PC-3 (cell line): ENCODE results near the gene GTPBP1. TPM values are rescaled to one million over a fixed set of nuclear protein-coding genes. Genes with fewer than 3 reads are reported as not detected.

Source experiments
- ATAC-seq: fragments of 200-7000 bp; cut with Tn5 transposase; 2 replicates; pipeline ENCODE4 v1.9.1; 2020; ENCODE audit warnings: mild to moderate bottlenecking, moderate library complexity
- BruUV-seq: library from RNA; stranded (reverse); fragments of 400-500 nt; replicated peaks from 2 replicates; lab custom pipeline; 2021; lab: Mats Ljungman, UMichigan
- CTCF ChIA-PET: fragments of 300-600 bp; sonication (Branson Sonifier 250); formaldehyde crosslinking; loops from one replicate; lab custom pipeline; 2022; ENCODE audit warnings: antibody characterized with exemption; lab: Charles Lee
- POLR2A ChIA-PET: fragments of 300-600 bp; sonication (Branson Sonifier 250); formaldehyde crosslinking; loops from one replicate; lab custom pipeline; 2022; ENCODE audit warnings: antibody characterized with exemption; ENCODE audit not compliant: unreplicated experiment; lab: Charles Lee
- DNase-seq: peaks from one replicate; pipeline ENCODE4 v3.0.0-alpha.2; 2015
- H2AFZ ChIP-seq: fragments of 300-600 bp; sonication (generic); 2 replicates; pipeline ENCODE4 v1.6.0; 2016; ENCODE audit warnings: antibody characterized with exemption, low read length
- H3F3A ChIP-seq: fragments of 300-600 bp; sonication (generic); one replicate; pipeline ENCODE4 v1.6.0; 2017; ENCODE audit warnings: antibody characterized with exemption, low read length, control low read depth, mild to moderate bottlenecking; ENCODE audit not compliant: unreplicated experiment
- H3K27ac ChIP-seq: fragments of 300-600 bp; sonication (generic); 2 replicates; pipeline ENCODE4 v1.5.1; 2016; ENCODE audit warnings: mild to moderate bottlenecking, low read length
- H3K27me3 ChIP-seq: fragments of 300-600 bp; sonication (generic); 2 replicates; pipeline ENCODE4 v1.6.1; 2016; ENCODE audit warnings: low read length, mixed read lengths
- H3K36me3 ChIP-seq: fragments of 300-600 bp; sonication (generic); 2 replicates; pipeline ENCODE4 v1.6.1; 2016; ENCODE audit warnings: low read depth, mixed run types, low read length, mixed read lengths
- H3K4me1 ChIP-seq: fragments of 300-600 bp; sonication (generic); 2 replicates; pipeline ENCODE4 v1.5.1; 2016; ENCODE audit warnings: low read length; ENCODE audit not compliant: insufficient read depth
- H3K4me2 ChIP-seq: fragments of 300-600 bp; sonication (generic); 2 replicates; pipeline ENCODE4 v1.6.0; 2016; ENCODE audit warnings: low read length
- H3K4me3 ChIP-seq: fragments of 300-600 bp; sonication (generic); 2 replicates; pipeline ENCODE4 v1.5.1; 2016; ENCODE audit warnings: mild to moderate bottlenecking, low read length, mixed read lengths
- H3K79me2 ChIP-seq: fragments of 300-600 bp; sonication (generic); 2 replicates; pipeline ENCODE4 v1.6.1; 2017; ENCODE audit warnings: low read length, mixed read lengths
- H3K9ac ChIP-seq: fragments of 300-600 bp; sonication (generic); 2 replicates; pipeline ENCODE4 v1.6.0; 2016; ENCODE audit warnings: mild to moderate bottlenecking, low read length
- H3K9me2 ChIP-seq: fragments of 300-600 bp; sonication (generic); replicated peaks from 2 replicates; pipeline ENCODE4 v1.6.1; 2016; ENCODE audit warnings: mixed run types, low read length, mixed read lengths
- H3K9me3 ChIP-seq: fragments of 300-600 bp; sonication (generic); 2 replicates; pipeline ENCODE4 v1.6.1; 2016; ENCODE audit warnings: low read length, mixed read lengths
- H4K20me1 ChIP-seq: fragments of 300-600 bp; sonication (generic); 2 replicates; pipeline ENCODE4 v1.6.1; 2016; ENCODE audit warnings: low read length, mixed read lengths
- CTCF ChIP-seq: fragments of 300-600 bp; sonication (generic); conservative IDR thresholded peaks from 2 replicates; pipeline ENCODE4 v1.5.1; 2017; ENCODE audit warnings: antibody characterized with exemption, low read depth, mild to moderate bottlenecking, low read length
- EZH2 ChIP-seq: fragments of 300-600 bp; sonication (generic); IDR thresholded peaks from one replicate; pipeline ENCODE4 v1.6.1; 2017; ENCODE audit warnings: antibody characterized with exemption, mild to moderate bottlenecking, low read length; ENCODE audit not compliant: unreplicated experiment
- EZH2phosphoT487 ChIP-seq: fragments of 300-600 bp; sonication (generic); IDR thresholded peaks from 2 replicates; pipeline ENCODE4 v1.6.1; 2018; ENCODE audit warnings: mild to moderate bottlenecking, antibody characterized with exemption, low read length, borderline replicate concordance
- intact Hi-C: fragments of 100-400 bp; cut with micrococcal nuclease; formaldehyde crosslinking; loops from 2 replicates; pipeline ENCODE4 v1.9.0; 2023
- total RNA-seq: library from RNA; depleted of rRNA; stranded (reverse); fragments of >200 nt; gene quantifications from 2 replicates; pipeline ENCODE4 v1.2.3, GENCODE V29; 2014

Gene GTPBP1
- total RNA-seq, 1 experiment from 2014 or later, result 28.2 TPM

- H3K4me2 ChIP-seq, result peak within 1 kb of the TSS; percentile 95
- H3K4me3 ChIP-seq, result peak within 1 kb of the TSS; percentile 82
- H3K27ac ChIP-seq, result peak within 1 kb of the TSS; percentile 75
- H2AFZ ChIP-seq, result peak within 1 kb of the TSS; percentile 87
- H4K20me1 ChIP-seq, result no peaks in the 10 kb centered on the region
- H3K27me3 ChIP-seq, result no peaks in the 10 kb centered on the region
- no peak for TF ChIP-seq EZH2phosphoT487
- no peak for TF ChIP-seq CTCF
- TF ChIP-seq EZH2, result no peak
- DNase-seq (peak; percentile 69), ATAC-seq (peak; percentile 87)
- no peaks in the 10 kb centered on the region for H3K9me2 ChIP-seq
- POLR2A ChIA-PET, result no interaction called here
- no peaks in the 10 kb centered on the region for H3F3A ChIP-seq
- intact Hi-C loops, result no loop called here
- peaks cover 23% of the 10 kb centered on the region for H3K4me1 ChIP-seq
- no peaks in the 10 kb centered on the region for H3K9me3 ChIP-seq
- H3K36me3 ChIP-seq, result no peaks in the 10 kb centered on the region
- no TSS peak for BruUV-seq
- peak within 1 kb of the TSS; percentile 78 for H3K9ac ChIP-seq
- CTCF ChIA-PET, result interaction anchor here (0.7 kb wide), 1 partner anchor 10 kb away, joined by 4 read pairs; no protein-coding TSS in a partner anchor
- H3K79me2 ChIP-seq, result peaks cover 15% of the 10 kb centered on the region
These were observed 50.3 kb downstream of the GTPBP1 start, which contains the start of gene SUN2 for GRCh38 chr22:38755911-38756532. Gene SUN2 (minus strand): TSS chr22:38755998. CDS start chr22:38752628, 3,370 bp downstream.

- H3K27ac ChIP-seq, result no peak overlapping the region
- no peak for ATAC-seq
- peaks cover 23% of the 10 kb centered on the region for H3K4me1 ChIP-seq
- H3K9me3 ChIP-seq, result no peaks in the 10 kb centered on the region
- no peaks in the 10 kb centered on the region for H3K36me3 ChIP-seq
- BruUV-seq, result TSS peak; percentile 61
- peak overlapping the region; percentile 95 for H3K4me2 ChIP-seq
- CTCF ChIA-PET, result interaction anchor here (0.7 kb wide), 1 partner anchor 9 kb away, joined by 4 read pairs; no protein-coding TSS in a partner anchor
- intact Hi-C loops, result no loop called here
- POLR2A ChIA-PET, result no interaction called here
- H3F3A ChIP-seq, result no peaks in the 10 kb centered on the region
- TF ChIP-seq EZH2phosphoT487, result no peak
- no peak for DNase-seq
- H4K20me1 ChIP-seq, result no peaks in the 10 kb centered on the region
- no peaks in the 10 kb centered on the region for H3K27me3 ChIP-seq
- H3K9ac ChIP-seq, result peak overlapping the region; percentile 78
- no peaks in the 10 kb centered on the region for H3K9me2 ChIP-seq
- H2AFZ ChIP-seq, result peak overlapping the region; percentile 87
- H3K4me3 ChIP-seq, result peak overlapping the region; percentile 82
- peaks cover 15% of the 10 kb centered on the region for H3K79me2 ChIP-seq
These were observed 51.1 kb downstream of the GTPBP1 start for GRCh38 chr22:38756711-38757463.

GRCh38 chr22:38757464-38757757 is 51.7 kb downstream of the GTPBP1 start:
- Histone ChIP-seq H3K9me2 (no peaks in the 10 kb centered on the region), H3K4me1 (peaks cover 23% of the 10 kb centered on the region), H3K9ac (no peak overlapping the region), H3K4me2 (peak overlapping the region; percentile 95), H3K27me3 (no peaks in the 10 kb centered on the region), H3K4me3 (no peak overlapping the region; the same call in 1 of the 2 replicates), H3K79me2 (peaks cover 15% of the 10 kb centered on the region), H3K9me3 (no peaks in the 10 kb centered on the region), H2AFZ (no peak overlapping the region), H3K36me3 (no peaks in the 10 kb centered on the region), H3K27ac (no peak overlapping the region), H3F3A (no peaks in the 10 kb centered on the region), H4K20me1 (no peaks in the 10 kb centered on the region)
- DNase-seq (no peak), ATAC-seq (no peak)
- TF ChIP-seq EZH2, result no peak
- no peak for TF ChIP-seq CTCF
- TF ChIP-seq EZH2phosphoT487, result no peak
- POLR2A ChIA-PET, result no interaction called here
- no TSS peak for BruUV-seq
- CTCF ChIA-PET, result no interaction called here
- intact Hi-C loops, result no loop called here
